Neuronal stem cell (in vitro differentiated cells): Measurements from ENCODE around the gene SSBP4.

ENCODE experiments used
- DNase-seq: peaks from one replicate; pipeline ENCODE4 v3.0.0-alpha.2; 2013; ENCODE audit warnings: low spot score
- H2AFZ ChIP-seq: one replicate; pipeline ENCODE4 v1.6.1; 2013; ENCODE audit warnings: mild to moderate bottlenecking, low read length, inconsistent platforms
- H2AK5ac ChIP-seq: 2 replicates; pipeline ENCODE4 v1.6.1; 2013; ENCODE audit warnings: low read depth, mild to moderate bottlenecking, inconsistent platforms, low read length, moderate library complexity, mixed read lengths
- H2BK120ac ChIP-seq: 2 replicates; pipeline ENCODE4 v1.6.1; 2013; ENCODE audit warnings: low read depth, mild to moderate bottlenecking, inconsistent platforms, low read length, moderate library complexity, mixed read lengths
- H2BK12ac ChIP-seq: one replicate; pipeline ENCODE4 v1.6.1; 2013; ENCODE audit warnings: low read length, inconsistent platforms
- H2BK15ac ChIP-seq: 2 replicates; pipeline ENCODE4 v1.6.1; 2013; ENCODE audit warnings: mild to moderate bottlenecking, low read length, inconsistent platforms, mixed read lengths
- H2BK5ac ChIP-seq: one replicate; pipeline ENCODE4 v1.6.1; 2013; ENCODE audit warnings: inconsistent platforms, mild to moderate bottlenecking, low read length, moderate library complexity
- H3K14ac ChIP-seq: one replicate; pipeline ENCODE4 v1.6.1; 2013; ENCODE audit warnings: low read length, inconsistent platforms
- H3K18ac ChIP-seq: 2 replicates; pipeline ENCODE4 v1.6.1; 2013; ENCODE audit warnings: low read length, inconsistent platforms
- H3K23ac ChIP-seq: 2 replicates; pipeline ENCODE4 v1.6.1; 2013; ENCODE audit warnings: low read depth, mild to moderate bottlenecking, mixed read lengths, low read length, inconsistent platforms; ENCODE audit not compliant: poor library complexity
- H3K27ac ChIP-seq: replicated peaks from 3 replicates; pipeline ENCODE4 v1.5.1; 2013; ENCODE audit warnings: low read length, inconsistent platforms
- H3K27me3 ChIP-seq, 3 experiments: 2 replicates each; pipeline ENCODE4 v1.6.1; 2013; ENCODE audit warnings: low read length in 3 of 3, mild to moderate bottlenecking in 2 of 3, inconsistent platforms in 1 of 3, low read depth in 1 of 3, mixed read lengths in 1 of 3, moderate library complexity in 1 of 3; ENCODE audit not compliant: control insufficient read depth in 3 of 3, insufficient read depth in 3 of 3
- H3K36me3 ChIP-seq, 2 donors: replicated peaks in 1 of 2; 2 replicates each; pipeline ENCODE4 v1.6.1; 2013; ENCODE audit warnings: low read length in 2 of 2; ENCODE audit not compliant: control insufficient read depth in 2 of 2, insufficient read depth in 2 of 2
- H3K4ac ChIP-seq: 2 replicates; pipeline ENCODE4 v1.6.1; 2013; ENCODE audit warnings: inconsistent platforms, mild to moderate bottlenecking, low read length, moderate library complexity
- H3K4me1 ChIP-seq, 2 donors: 1 replicate in 1 of 2; 2 replicates in 1 of 2; pipeline ENCODE4 v1.6.1; 2013; ENCODE audit warnings: low read length in 2 of 2, low read depth in 1 of 2; ENCODE audit not compliant: control insufficient read depth in 2 of 2, insufficient read depth in 1 of 2
- H3K4me2 ChIP-seq: one replicate; pipeline ENCODE4 v1.6.1; 2013; ENCODE audit warnings: mild to moderate bottlenecking, low read length, inconsistent platforms; ENCODE audit not compliant: insufficient read depth, poor library complexity, severe bottlenecking
- H3K4me3 ChIP-seq, 2 donors: 2 replicates each; pipeline ENCODE4 v1.5.1; 2013; ENCODE audit warnings: low read length in 2 of 2, mild to moderate bottlenecking in 2 of 2, inconsistent platforms in 1 of 2, moderate library complexity in 1 of 2
- H3K79me1 ChIP-seq: one replicate; pipeline ENCODE4 v1.6.1; 2013; ENCODE audit warnings: low read depth, mild to moderate bottlenecking, inconsistent platforms, low read length, moderate library complexity
- H3K9ac ChIP-seq: one replicate; pipeline ENCODE4 v1.6.1; 2013; ENCODE audit warnings: mild to moderate bottlenecking, low read depth, low read length, inconsistent platforms; ENCODE audit not compliant: poor library complexity
- H3K9me3 ChIP-seq, 2 donors: replicated peaks in 1 of 2; 2 replicates each; pipeline versions ENCODE3 to v1.6.1; 2013; ENCODE audit warnings: low read length in 2 of 2, mild to moderate bottlenecking in 2 of 2, inconsistent platforms in 1 of 2, low read depth in 1 of 2, mixed read lengths in 1 of 2, moderate library complexity in 1 of 2; ENCODE audit not compliant: control insufficient read depth in 2 of 2, insufficient read depth in 1 of 2
- H4K8ac ChIP-seq: one replicate; pipeline ENCODE4 v1.6.1; 2013; ENCODE audit warnings: low read depth, mild to moderate bottlenecking, inconsistent platforms, low read length, moderate library complexity
- H4K91ac ChIP-seq: one replicate; pipeline ENCODE4 v1.6.1; 2013; ENCODE audit warnings: low read length, low read depth, mild to moderate bottlenecking, inconsistent platforms; ENCODE audit not compliant: poor library complexity
- WGBS, 2 donors: extraction: QIAGEN DNeasy Blood & Tissue Kit; methylation state at CpG; one replicate each; pipeline ENCODE4 v1.1.7; 2013; ENCODE audit warnings: missing lambda C conversion rate in 2 of 2, mixed read lengths in 1 of 2; ENCODE audit not compliant: insufficient read length in 2 of 2, insufficient replicate concordance in 1 of 2; ENCODE audit errors: extremely low coverage in 2 of 2; 5-methylcytosine and 5-hydroxymethylcytosine counted together

Gene SSBP4

DNA sequence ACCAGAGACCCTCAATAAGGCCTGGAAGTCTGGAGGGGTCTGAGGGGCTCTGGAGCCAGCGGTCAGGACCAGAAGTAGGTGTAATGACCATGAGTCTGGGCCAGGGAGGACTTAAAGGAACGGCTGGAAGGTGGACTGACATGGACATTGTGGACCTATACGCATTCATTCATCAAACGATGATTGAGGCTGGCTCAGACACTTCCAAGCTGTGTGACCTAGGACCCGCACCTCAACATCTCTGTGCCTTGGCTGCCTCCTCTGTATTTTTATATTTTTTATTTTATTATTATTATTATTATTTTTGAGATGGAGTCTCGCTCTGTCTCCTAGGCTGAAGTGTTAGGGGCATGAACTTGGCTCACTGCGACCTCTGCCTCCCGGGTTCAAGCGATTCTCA lies 12.4 kb upstream of the SSBP4 start:
- no peak overlapping the region for H2BK5ac ChIP-seq
- H2AFZ ChIP-seq = no peak overlapping the region
- no peak overlapping the region for H2BK15ac ChIP-seq
- H2AK5ac ChIP-seq = no peak overlapping the region
- peak overlapping the region; percentile 11 for H3K4me2 ChIP-seq
- no peaks in the 10 kb centered on the region for H3K36me3 ChIP-seq
- no peak overlapping the region for H3K14ac ChIP-seq
- peaks cover 0 to 7% of the 10 kb centered on the region in 2 donors for H3K4me1 ChIP-seq
- H4K91ac ChIP-seq = no peak overlapping the region
- no CpG with 5 or more reads among the region's 9 CpGs for whole genome bisulfite sequencing, 2 donors
- no peak overlapping the region for H3K4ac ChIP-seq
- no peak overlapping the region for H3K9ac ChIP-seq
- no peak for DNase-seq
- no peaks in the 10 kb centered on the region for H3K79me1 ChIP-seq
- no peak overlapping the region for H3K27ac ChIP-seq
- H3K4me3 ChIP-seq = no peak overlapping the region
- H2BK120ac ChIP-seq = no peak overlapping the region
- no peaks in the 10 kb centered on the region for H3K9me3 ChIP-seq
- no peak overlapping the region for H2BK12ac ChIP-seq
- H4K8ac ChIP-seq = no peak overlapping the region
- H3K18ac ChIP-seq = no peak overlapping the region
- H3K23ac ChIP-seq = no peak overlapping the region
- no peaks in the 10 kb centered on the region for H3K27me3 ChIP-seq

DNA sequence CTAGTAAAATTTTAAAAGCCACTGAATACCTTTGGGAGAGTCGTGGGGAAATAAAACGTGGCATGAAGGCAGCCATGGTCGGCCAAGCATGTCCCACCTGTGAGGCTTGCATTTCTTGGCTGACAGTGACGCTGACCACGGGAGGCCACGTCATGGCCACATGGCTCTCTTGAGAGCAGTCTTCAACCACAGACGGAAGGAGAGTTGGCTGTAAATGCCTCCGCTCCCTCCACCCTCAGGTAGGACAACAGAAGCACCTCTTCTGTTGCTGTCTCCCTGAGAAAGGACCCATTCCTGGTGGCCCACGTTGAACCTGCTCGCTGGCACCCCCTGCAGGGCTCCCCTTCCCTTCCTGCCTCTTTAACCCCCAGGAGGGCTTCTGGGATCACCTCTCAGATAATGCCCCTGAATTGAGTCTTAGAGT lies 11.1 kb upstream of the SSBP4 start:
- H4K91ac ChIP-seq = no peak overlapping the region
- H3K4me2 ChIP-seq = no peak overlapping the region
- H4K8ac ChIP-seq = no peak overlapping the region
- H2BK15ac ChIP-seq = no peak overlapping the region
- no peak overlapping the region for H2BK5ac ChIP-seq
- H3K27ac ChIP-seq = no peak overlapping the region
- H3K23ac ChIP-seq = no peak overlapping the region
- peak overlapping the region; percentile 52 for H3K18ac ChIP-seq
- no peak overlapping the region for H3K4ac ChIP-seq
- no peaks in the 10 kb centered on the region for H3K4me1 ChIP-seq
- H3K9ac ChIP-seq = no peak overlapping the region
- H3K27me3 ChIP-seq = no peaks in the 10 kb centered on the region
- no peaks in the 10 kb centered on the region for H3K79me1 ChIP-seq
- H2AK5ac ChIP-seq = no peak overlapping the region
- no peak overlapping the region for H3K14ac ChIP-seq
- no peak overlapping the region for H3K4me3 ChIP-seq
- no peak overlapping the region for H2BK12ac ChIP-seq
- H2BK120ac ChIP-seq = no peak overlapping the region
- DNase-seq = no peak
- WGBS, 2 donors = no CpG with 5 or more reads among the region's 10 CpGs
- H2AFZ ChIP-seq = no peak overlapping the region
- H3K36me3 ChIP-seq = no peaks in the 10 kb centered on the region
- H3K9me3 ChIP-seq = no peaks in the 10 kb centered on the region

DNA sequence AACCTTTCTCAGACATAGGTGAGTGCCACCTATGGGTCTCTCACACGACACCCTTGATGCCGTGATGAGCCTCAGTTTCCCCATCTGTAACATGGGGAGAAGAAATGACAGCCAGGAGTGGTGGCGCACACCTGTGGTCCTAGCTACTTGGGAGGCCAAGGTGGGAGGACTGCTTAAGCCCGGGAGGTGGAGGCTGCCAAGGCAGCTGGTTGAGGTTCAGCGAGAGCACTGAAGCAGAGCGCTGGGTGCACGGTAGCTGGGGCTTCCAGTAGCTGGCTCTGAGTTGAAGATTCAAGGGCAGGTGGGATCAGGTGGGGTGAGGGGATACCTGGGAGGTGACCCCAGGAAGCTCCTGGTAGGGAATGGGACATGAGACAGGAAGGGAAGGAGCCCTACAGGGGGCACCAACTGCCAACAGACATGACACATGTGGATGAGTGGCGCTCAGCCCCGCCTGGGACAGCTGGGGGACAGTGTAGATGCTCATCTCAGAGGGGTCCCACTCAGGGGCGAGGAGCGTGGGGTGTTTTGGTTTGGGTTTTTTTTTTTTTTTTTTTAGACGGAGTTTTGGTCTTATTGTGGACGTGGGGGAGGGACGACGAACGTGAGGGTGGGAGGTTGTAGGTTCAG lies 6.5 kb upstream of the SSBP4 start:
- Histone ChIP-seq H3K36me3 (no peaks in the 10 kb centered on the region), H3K9me3 (no peaks in the 10 kb centered on the region), H3K23ac (no peak overlapping the region), H2BK12ac (no peak overlapping the region), H3K27me3 (peaks cover 0 to under 1% (median 0%) of the 10 kb centered on the region in 3 experiments), H4K91ac (no peak overlapping the region), H2BK5ac (no peak overlapping the region), H3K9ac (no peak overlapping the region), H3K4me1 (peaks cover 13 to 27% of the 10 kb centered on the region in 2 donors), H3K4me3 (no peak overlapping the region), H2BK15ac (no peak overlapping the region), H3K27ac (no peak overlapping the region), H3K14ac (no peak overlapping the region), H3K79me1 (peaks cover 2% of the 10 kb centered on the region), H3K4me2 (no peak overlapping the region), H2AFZ (no peak overlapping the region), H2AK5ac (peak overlapping the region; percentile 94), H4K8ac (no peak overlapping the region), H3K4ac (no peak overlapping the region), H2BK120ac (no peak overlapping the region), H3K18ac (no peak overlapping the region)
- DNase-seq = no peak
- WGBS, 2 donors = no CpG with 5 or more reads among the region's 16 CpGs

DNA sequence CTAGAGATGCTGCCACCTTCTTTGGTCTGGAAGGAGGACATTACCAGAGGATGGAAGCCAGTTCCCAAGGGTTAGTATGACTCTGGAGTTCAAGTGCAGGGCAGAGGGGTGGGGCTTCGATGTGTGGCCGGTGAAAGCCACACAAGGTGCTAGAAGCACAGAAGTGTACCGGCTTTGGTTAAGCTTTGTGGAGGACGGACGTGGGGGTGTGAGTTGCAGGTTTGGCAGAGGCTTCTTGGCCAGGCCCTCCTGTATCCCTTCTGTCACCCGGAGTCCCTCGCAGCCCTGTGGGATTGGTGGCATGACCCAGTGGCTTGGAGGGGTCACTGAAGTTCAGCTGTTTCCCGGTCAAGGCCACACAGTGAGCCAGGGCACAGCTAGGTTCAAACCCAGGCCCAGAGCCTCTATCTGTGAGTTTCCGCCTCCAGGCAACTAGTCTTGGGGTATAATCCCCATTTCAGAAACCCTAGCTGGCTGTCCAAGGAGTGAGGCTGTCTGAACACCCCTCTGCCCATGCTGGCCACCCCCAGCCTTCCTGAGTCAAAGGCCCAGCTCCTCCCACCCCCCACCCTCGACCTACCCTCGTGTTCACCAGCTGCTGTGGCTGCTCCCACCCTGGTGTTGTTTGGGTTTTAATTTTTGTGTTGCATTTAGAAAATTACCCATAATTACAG lies 4.6 kb upstream of the SSBP4 start:
- Histone ChIP-seq H3K23ac (no peak overlapping the region), H3K27me3 (peaks cover 0 to 13% (median 0%) of the 10 kb centered on the region in 3 experiments), H3K4ac (no peak overlapping the region), H2BK12ac (no peak overlapping the region), H4K91ac (no peak overlapping the region), H3K9ac (no peak overlapping the region), H3K4me1 (peaks cover 25 to 42% of the 10 kb centered on the region in 2 donors), H4K8ac (no peak overlapping the region), H3K14ac (no peak overlapping the region), H3K4me3 (no peak overlapping the region), H3K18ac (peak overlapping the region; percentile 27), H2BK120ac (peak overlapping the region; percentile 89), H2AFZ (peak overlapping the region; percentile 49), H3K4me2 (no peak overlapping the region), H2BK15ac (peak overlapping the region; percentile 92), H2AK5ac (peak overlapping the region; percentile 96), H3K27ac (no peak overlapping the region), H3K9me3 (peaks cover 0 to 2% of the 10 kb centered on the region in 2 donors), H2BK5ac (peak overlapping the region; percentile 13), H3K79me1 (peaks cover 2% of the 10 kb centered on the region), H3K36me3 (no peaks in the 10 kb centered on the region)
- DNase-seq = no peak
- no CpG with 5 or more reads among the region's 11 CpGs for WGBS, 2 donors
